HG02884 (cell line): ENCODE results near the gene ZNF407.

ENCODE experiments used
- ATAC-seq: cut with Tn5 transposase; IDR thresholded peaks from one replicate; pipeline ENCODE4 v1.9.1; 2021; ENCODE audit warnings: mild to moderate bottlenecking, moderate library complexity; ENCODE audit not compliant: unreplicated experiment

ZNF407 gene

GRCh38 chr18:74916773-74917393, 319.2 kb downstream of the ZNF407 start:
- no peak for ATAC-seq

- no peak for ATAC-seq
Measured at GRCh38 chr18:74918276-74918790, 320.7 kb downstream of the ZNF407 start.

- no peak for ATAC-seq
Measured at GRCh38 chr18:74921057-74921820, 323.6 kb downstream of the ZNF407 start.

GRCh38 chr18:74926051-74926450, 328.4 kb downstream of the ZNF407 start:
- no peak for ATAC-seq

- no peak for ATAC-seq
Measured at GRCh38 chr18:74928194-74928968, 330.7 kb downstream of the ZNF407 start.

GRCh38 chr18:74929110-74929509, 331.4 kb downstream of the ZNF407 start:
- no peak for ATAC-seq

GRCh38 chr18:74930616-74931015, 332.9 kb downstream of the ZNF407 start:
- no peak for ATAC-seq

- ATAC-seq, result no peak
Measured at GRCh38 chr18:74933930-74934329, 336.3 kb downstream of the ZNF407 start.

GRCh38 chr18:74935434-74935833, 337.8 kb downstream of the ZNF407 start:
- ATAC-seq, result no peak

- no peak for ATAC-seq
Measured at GRCh38 chr18:74936343-74936742, 338.7 kb downstream of the ZNF407 start.

GRCh38 chr18:74937291-74937690, 339.6 kb downstream of the ZNF407 start:
- ATAC-seq, result no peak

GRCh38 chr18:74940856-74941255, 343.2 kb downstream of the ZNF407 start:
- ATAC-seq, result no peak

GRCh38 chr18:74942319-74942910, 344.7 kb downstream of the ZNF407 start:
- peak; percentile 85 for ATAC-seq

- no peak for ATAC-seq
Measured at GRCh38 chr18:74944676-74945075, 347.0 kb downstream of the ZNF407 start.

GRCh38 chr18:74945774-74946545, 348.3 kb downstream of the ZNF407 start:
- ATAC-seq, result no peak

- no peak for ATAC-seq
Measured at GRCh38 chr18:74946646-74947375, 349.1 kb downstream of the ZNF407 start.

GRCh38 chr18:74947417-74947816, 349.7 kb downstream of the ZNF407 start:
- no peak for ATAC-seq

GRCh38 chr18:74947875-74948274, 350.2 kb downstream of the ZNF407 start:
- no peak for ATAC-seq

- ATAC-seq, result no peak
Measured at GRCh38 chr18:74949611-74950010, 351.9 kb downstream of the ZNF407 start.

- no peak for ATAC-seq
Measured at GRCh38 chr18:74950479-74950878, 352.8 kb downstream of the ZNF407 start.
